Cardiac atrium fibroblast (primary cell): ENCODE data around the gene UBA5. TPM values are rescaled to one million over a fixed set of nuclear protein-coding genes. Genes with fewer than 3 reads are reported as not detected.

ENCODE experiments used
- total RNA-seq: library from RNA; depleted of rRNA; stranded (reverse); fragments of >200 nt; gene quantifications from 2 replicates; pipeline ENCODE4 v1.2.3, GENCODE V29; 2015

Gene UBA5
- 22.7 and 25.1 TPM in 2 replicates for total RNA-seq

GRCh38 chr3:132660052-132660810 is at the start of gene UBA5:
Gene UBA5 (plus strand): TSS chr3:132660329. CDS start chr3:132660538, 209 bp downstream.

GRCh38 chr3:132659365-132660051 is 621 bp upstream of the UBA5 start, which contains the start of gene ACAD11:
Gene ACAD11 (minus strand): TSS chr3:132659809. CDS start chr3:132659751, 58 bp downstream.

GRCh38 chr3:132722165-132723023 is 62.3 kb downstream of the UBA5 start, which contains the start of gene NPHP3:
Gene NPHP3 (minus strand): TSS chr3:132722409. CDS start chr3:132722355, 54 bp downstream.

Other genes with a start within 250 kb of the UBA5 start
- gene DNAJC13, start 242.8 kb upstream of the UBA5 start, total RNA-seq, result 25.1 and 27.7 TPM in 2 replicates
- gene ACKR4, start 63.1 kb upstream of the UBA5 start, total RNA-seq, result 0.54 and 1.5 TPM in 2 replicates
- 9.7 and 10.7 TPM in 2 replicates for gene ACAD11, start 520 bp upstream of the UBA5 start, total RNA-seq
- gene NPHP3, start 62.1 kb downstream of the UBA5 start, total RNA-seq, result 16.5 and 17.5 TPM in 2 replicates